K562 (cell line): Measurements from ENCODE around the gene TREH. TPM values are rescaled to one million over a fixed set of nuclear protein-coding genes. Genes with fewer than 3 reads are reported as not detected.

Experiments
- CEBPG ChIP-seq, 3 experiments: fragments of 200-800 bp in 1 of 3; sonication (Bioruptor generic) in 1 of 3; sonication (generic) in 1 of 3; formaldehyde crosslinking in 1 of 3; IDR thresholded peaks in 2 of 3; conservative IDR thresholded peaks in 1 of 3; 2 replicates each; pipeline versions ENCODE4 v1.6.1 to v1.8.0; 2016 to 2022; ENCODE audit warnings: missing compliant biosample characterization in 2 of 3, missing genetic modification characterization in 2 of 3, mild to moderate bottlenecking in 1 of 3, missing genetic modification reagents in 1 of 3
- CLOCK ChIP-seq: fragments of 250-450 bp; sonication (Bioruptor Pico); IDR thresholded peaks from 2 replicates; pipeline ENCODE4 v1.4.0; 2020; ENCODE audit warnings: mild to moderate bottlenecking, moderate library complexity, borderline replicate concordance
- CREB5 ChIP-seq: fragments of 250-450 bp; sonication (Bioruptor Pico); IDR thresholded peaks from 2 replicates; pipeline ENCODE4 v1.5.0; 2020; ENCODE audit warnings: mild to moderate bottlenecking
- FOSL1 ChIP-seq: fragments of 200-800 bp; sonication (Bioruptor generic); conservative IDR thresholded peaks from 2 replicates; pipeline ENCODE4 v1.6.1; 2016; ENCODE audit warnings: missing genetic modification characterization, missing compliant biosample characterization
- KDM2B ChIP-seq: fragments of 250-450 bp; sonication (Bioruptor Pico); IDR thresholded peaks from 2 replicates; pipeline ENCODE4 v1.8.0; 2021; ENCODE audit warnings: mild to moderate bottlenecking, moderate library complexity
- NCOA1 ChIP-seq: fragments of 450-650 bp; IDR thresholded peaks from 2 replicates; pipeline ENCODE4 v1.6.1; 2016; ENCODE audit warnings: low read depth
- RAD51 ChIP-seq: fragments of 450-650 bp; IDR thresholded peaks from 2 replicates; pipeline ENCODE4 v1.7.1; 2016; ENCODE audit warnings: low read depth, mild to moderate bottlenecking, borderline replicate concordance
- RHOXF2B ChIP-seq: fragments of 250-450 bp; sonication (Bioruptor Pico); conservative IDR thresholded peaks from 2 replicates; pipeline ENCODE4 v1.5.1; 2021
- SIN3B ChIP-seq: fragments of 450-650 bp; IDR thresholded peaks from 2 replicates; pipeline ENCODE4 v1.6.1; 2017; ENCODE audit warnings: low read depth, mild to moderate bottlenecking, moderate library complexity
- ZFPM2 ChIP-seq: fragments of 250-450 bp; sonication (Bioruptor Pico); IDR thresholded peaks from 2 replicates; pipeline ENCODE4 v1.5.1; 2022; ENCODE audit warnings: mild to moderate bottlenecking
- ZNF124 ChIP-seq: sonication (generic); formaldehyde crosslinking; IDR thresholded peaks from 2 replicates; pipeline ENCODE4 v1.8.1; 2022; ENCODE audit warnings: missing genetic modification reagents
- ZNF655 ChIP-seq: fragments of 250-450 bp; sonication (Bioruptor Pico); IDR thresholded peaks from 2 replicates; pipeline ENCODE4 v1.5.0; 2021
- polyA plus RNA-seq, 8 experiments: library from polyadenylated mRNA; depleted of rRNA in 4 of 8; stranded (reverse) in 5 of 8; unstranded in 3 of 8; fragments of >200 nt; fragmentation: Nextera tagmentation in 2 of 8; fragmentation: Illumina TruSeq in 1 of 8; extraction: Ambion mirVana in 2 of 8; extraction: Trizol in 1 of 8; gene quantifications; 2 replicates each; pipeline versions ENCODE4 v1.2.1 to v1.2.3, GENCODE V29; 2011 to 2014; ENCODE audit warnings: inconsistent platforms in 1 of 8, missing spikeins in 1 of 8
- total RNA-seq, 7 experiments: library from RNA; depleted of rRNA in 6 of 7; stranded (reverse); fragments of >200 nt in 6 of 7; fragmentation: Illumina TruSeq in 2 of 7; extraction: Trizol in 2 of 7; gene quantifications; 2 replicates each; pipeline versions ENCODE4 v1.2.1 to v1.2.3, GENCODE V29; 2011 to 2021; ENCODE audit warnings: low replicate concordance in 1 of 7
- TF ChIP-seq, protein P1 (sequence below): sonication (generic); formaldehyde crosslinking; IDR thresholded peaks from 2 replicates; pipeline ENCODE4 v1.8.1; 2023; ENCODE audit warnings: mild to moderate bottlenecking, missing genetic modification reagents
- TF ChIP-seq, protein P2 (sequence below): sonication (generic); formaldehyde crosslinking; IDR thresholded peaks from 2 replicates; pipeline ENCODE4 v1.8.1; 2023; ENCODE audit warnings: mild to moderate bottlenecking, missing genetic modification reagents
- TF ChIP-seq, protein P3 (sequence below), 2 experiments: IDR thresholded peaks in 1 of 2; conservative IDR thresholded peaks in 1 of 2; 2 replicates each; pipeline ENCODE4 v1.6.1; 2016; ENCODE audit warnings: low read depth in 2 of 2, mild to moderate bottlenecking in 1 of 2, missing compliant biosample characterization in 1 of 2, missing genetic modification characterization in 1 of 2, moderate library complexity in 1 of 2

TREH gene
- total and polyA plus RNA-seq, 9 of the 15 experiments (the other 6 are each of a cell fraction or from before 2014, with no cell fraction given), result 0.09 to 0.20 (median 0.11) TPM; not detected in 6

DNA sequence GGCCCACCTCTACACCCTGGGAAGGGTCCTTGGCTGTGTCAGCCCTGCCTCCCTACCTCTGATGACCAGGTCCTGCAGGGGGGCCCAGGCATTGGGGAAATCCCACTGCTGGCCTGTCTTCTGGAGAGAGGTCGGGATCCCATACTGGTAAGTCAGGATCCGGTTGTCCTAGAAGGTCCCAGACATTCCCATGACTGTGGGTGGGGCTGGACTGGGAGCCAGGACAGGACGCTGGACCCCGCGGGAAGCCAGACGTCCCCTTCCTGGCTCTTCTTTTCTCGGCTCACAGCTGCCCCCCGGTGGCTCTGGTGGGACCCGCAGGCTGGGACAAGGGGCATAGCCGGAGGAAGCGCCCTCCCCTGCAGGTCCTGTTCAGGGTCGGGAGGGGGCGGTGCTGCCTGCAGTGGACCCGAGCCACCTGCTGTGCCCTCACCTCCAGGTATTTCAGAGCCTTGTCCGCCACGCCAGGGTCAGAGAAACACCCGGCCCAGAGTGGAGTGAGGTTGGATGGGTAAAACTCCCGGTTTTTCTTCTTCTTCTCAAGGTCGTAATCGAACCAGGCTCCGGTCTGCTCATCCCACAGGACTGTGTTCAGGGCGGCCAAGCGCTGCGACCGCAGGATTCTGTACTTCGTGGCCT is 20.0 kb downstream of the TREH start (continued):
- no peak for TF ChIP-seq CEBPG (CRISPR knock-in tag; IDR thresholded peaks at IDR 0.05)
- no peak for TF ChIP-seq CEBPG (tag; conservative IDR thresholded peaks at IDR 0.05 in 1 of 2, IDR thresholded peaks at IDR 0.05 in 1 of 2)
- TF ChIP-seq, protein P1, sequence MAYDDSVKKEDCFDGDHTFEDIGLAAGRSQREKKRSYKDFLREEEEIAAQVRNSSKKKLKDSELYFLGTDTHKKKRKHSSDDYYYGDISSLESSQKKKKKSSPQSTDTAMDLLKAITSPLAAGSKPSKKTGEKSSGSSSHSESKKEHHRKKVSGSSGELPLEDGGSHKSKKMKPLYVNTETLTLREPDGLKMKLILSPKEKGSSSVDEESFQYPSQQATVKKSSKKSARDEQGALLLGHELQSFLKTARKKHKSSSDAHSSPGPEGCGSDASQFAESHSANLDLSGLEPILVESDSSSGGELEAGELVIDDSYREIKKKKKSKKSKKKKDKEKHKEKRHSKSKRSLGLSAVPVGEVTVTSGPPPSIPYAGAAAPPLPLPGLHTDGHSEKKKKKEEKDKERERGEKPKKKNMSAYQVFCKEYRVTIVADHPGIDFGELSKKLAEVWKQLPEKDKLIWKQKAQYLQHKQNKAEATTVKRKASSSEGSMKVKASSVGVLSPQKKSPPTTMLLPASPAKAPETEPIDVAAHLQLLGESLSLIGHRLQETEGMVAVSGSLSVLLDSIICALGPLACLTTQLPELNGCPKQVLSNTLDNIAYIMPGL (CRISPR knock-in tag), result 0 out of 2 replicates have a peak, but pooled peaks have one; percentile 57
- TF ChIP-seq RHOXF2B (CRISPR knock-in tag), result no peak
- TF ChIP-seq CLOCK (CRISPR knock-in tag), result no peak
- TF ChIP-seq ZNF124 (CRISPR knock-in tag), result no peak
- TF ChIP-seq RAD51, result no peak
- no peak for TF ChIP-seq FOSL1
- TF ChIP-seq SIN3B, result no peak
- TF ChIP-seq, protein P2, sequence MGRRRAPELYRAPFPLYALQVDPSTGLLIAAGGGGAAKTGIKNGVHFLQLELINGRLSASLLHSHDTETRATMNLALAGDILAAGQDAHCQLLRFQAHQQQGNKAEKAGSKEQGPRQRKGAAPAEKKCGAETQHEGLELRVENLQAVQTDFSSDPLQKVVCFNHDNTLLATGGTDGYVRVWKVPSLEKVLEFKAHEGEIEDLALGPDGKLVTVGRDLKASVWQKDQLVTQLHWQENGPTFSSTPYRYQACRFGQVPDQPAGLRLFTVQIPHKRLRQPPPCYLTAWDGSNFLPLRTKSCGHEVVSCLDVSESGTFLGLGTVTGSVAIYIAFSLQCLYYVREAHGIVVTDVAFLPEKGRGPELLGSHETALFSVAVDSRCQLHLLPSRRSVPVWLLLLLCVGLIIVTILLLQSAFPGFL (CRISPR knock-in tag), result 0 out of 2 replicates have a peak, but pooled peaks have one; percentile 87
- no peak for TF ChIP-seq CREB5 (CRISPR knock-in tag)
- no peak for TF ChIP-seq ZNF655 (CRISPR knock-in tag)
- no peak for TF ChIP-seq ZFPM2 (CRISPR knock-in tag)
- TF ChIP-seq NCOA1, result no peak
- TF ChIP-seq KDM2B (CRISPR knock-in tag), result no peak
- TF ChIP-seq, protein P3, sequence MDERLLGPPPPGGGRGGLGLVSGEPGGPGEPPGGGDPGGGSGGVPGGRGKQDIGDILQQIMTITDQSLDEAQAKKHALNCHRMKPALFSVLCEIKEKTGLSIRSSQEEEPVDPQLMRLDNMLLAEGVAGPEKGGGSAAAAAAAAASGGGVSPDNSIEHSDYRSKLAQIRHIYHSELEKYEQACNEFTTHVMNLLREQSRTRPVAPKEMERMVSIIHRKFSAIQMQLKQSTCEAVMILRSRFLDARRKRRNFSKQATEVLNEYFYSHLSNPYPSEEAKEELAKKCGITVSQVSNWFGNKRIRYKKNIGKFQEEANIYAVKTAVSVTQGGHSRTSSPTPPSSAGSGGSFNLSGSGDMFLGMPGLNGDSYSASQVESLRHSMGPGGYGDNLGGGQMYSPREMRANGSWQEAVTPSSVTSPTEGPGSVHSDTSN (CRISPR knock-in tag; IDR thresholded peaks at IDR 0.05; ENCODE audit: low read depth), result no peak
- TF ChIP-seq, protein P3 (tag; conservative IDR thresholded peaks at IDR 0.05; ENCODE audit: low read depth), result no peak
